ENCODE measurements around the gene USP21.

Gene USP21

DNA sequence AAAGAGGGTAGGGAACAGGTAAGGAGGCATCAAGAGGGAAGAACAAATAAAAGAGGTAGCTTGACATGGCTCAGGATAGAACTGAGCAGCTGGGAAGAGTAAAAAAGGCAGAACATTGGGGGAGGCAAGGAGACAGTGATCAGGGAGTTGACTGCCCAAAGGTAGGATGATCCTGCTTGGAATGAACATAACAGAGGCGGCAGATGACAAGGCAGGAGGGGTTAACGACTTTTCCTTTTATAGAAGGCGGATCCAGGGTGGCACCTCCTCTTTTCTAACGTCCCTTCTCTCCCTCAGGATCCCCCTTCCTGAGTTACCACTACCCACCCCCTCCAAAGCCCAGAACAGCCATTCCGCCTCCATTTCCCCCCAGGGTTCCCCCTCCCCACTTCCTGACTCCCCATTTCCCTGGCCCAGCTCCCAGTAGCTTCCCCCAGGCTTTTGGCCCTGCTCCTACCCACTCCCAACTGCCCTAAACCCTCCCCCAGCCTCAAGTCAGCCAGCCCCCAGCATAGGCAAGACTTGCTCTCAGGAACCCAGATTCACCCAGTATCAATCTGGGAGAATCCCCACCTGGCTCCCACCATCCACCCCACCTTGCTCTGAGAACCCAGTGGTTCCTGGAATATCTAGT is 40.3 kb downstream of the USP21 start:
- H3K9me3 ChIP-seq = no peaks in the 10 kb centered on the region
- no peak overlapping the region for H3K27ac ChIP-seq
- H3K4me3 ChIP-seq (ENCODE audit: low read depth in 1 of 2, low read length in 1 of 2) = no peak overlapping the region
- H3K36me3 ChIP-seq = peaks cover 4% of the 10 kb centered on the region
- H3K4me1 ChIP-seq (ENCODE audit: control insufficient read depth in 1 of 2, insufficient read depth in 1 of 2, low read depth in 1 of 2, low read length in 1 of 2) = peaks cover 19 to 24% of the 10 kb centered on the region in 2 experiments
- no peak for TF ChIP-seq CTCF (IDR thresholded peaks at IDR 0.05)
- no peaks in the 10 kb centered on the region for H3K27me3 ChIP-seq

DNA sequence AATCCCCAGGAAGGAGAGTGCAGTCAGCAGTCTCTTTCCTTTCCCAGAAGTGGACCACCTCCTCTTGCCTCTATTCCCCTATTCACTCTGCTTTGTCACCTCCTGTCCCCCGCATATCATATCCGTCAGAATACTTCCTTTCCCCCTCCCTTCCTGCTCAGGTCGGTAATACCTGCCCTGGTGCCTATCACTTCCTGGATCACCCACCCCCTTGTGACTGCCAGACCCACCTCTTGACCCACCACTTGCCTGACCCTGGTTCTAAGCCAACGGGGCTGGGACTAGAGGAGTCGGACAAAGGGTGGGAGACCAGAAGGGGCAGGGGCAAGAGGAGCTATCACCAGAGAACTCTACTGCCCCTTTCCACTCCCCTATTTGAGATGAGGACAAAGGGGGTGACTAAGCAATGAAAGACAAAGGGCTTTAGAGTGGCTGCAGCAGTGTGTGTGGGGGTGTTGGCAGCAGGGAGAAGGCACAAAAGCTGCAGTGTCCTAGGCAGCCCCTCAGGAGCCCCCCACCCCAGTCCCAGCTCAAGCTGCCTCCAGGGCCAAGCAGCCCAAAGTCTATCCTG is 41.2 kb downstream of the USP21 start:
- no peaks in the 10 kb centered on the region for H3K27me3 ChIP-seq
- no peak for TF ChIP-seq CTCF (IDR thresholded peaks at IDR 0.05)
- no peak overlapping the region for H3K4me3 ChIP-seq (ENCODE audit: low read depth in 1 of 2, low read length in 1 of 2)
- H3K36me3 ChIP-seq = peaks cover 6% of the 10 kb centered on the region
- H3K9me3 ChIP-seq = no peaks in the 10 kb centered on the region
- peaks cover 19 to 24% of the 10 kb centered on the region in 2 experiments for H3K4me1 ChIP-seq (ENCODE audit: control insufficient read depth in 1 of 2, insufficient read depth in 1 of 2, low read depth in 1 of 2, low read length in 1 of 2)
- H3K27ac ChIP-seq = peak overlapping the region; percentile 92

GRCh38 chr1:161200992-161201835 is 41.9 kb downstream of the USP21 start:
- TF ChIP-seq CTCF (IDR thresholded peaks at IDR 0.05) = no peak
- H3K27ac ChIP-seq = peak overlapping the region; percentile 92
- peak overlapping the region; percentile 84 to 86 for H3K4me3 ChIP-seq (ENCODE audit: low read depth in 1 of 2, low read length in 1 of 2)
- peaks cover 8% of the 10 kb centered on the region for H3K36me3 ChIP-seq
- H3K9me3 ChIP-seq = no peaks in the 10 kb centered on the region
- no peaks in the 10 kb centered on the region for H3K27me3 ChIP-seq
- peaks cover 19 to 24% of the 10 kb centered on the region in 2 experiments for H3K4me1 ChIP-seq (ENCODE audit: control insufficient read depth in 1 of 2, insufficient read depth in 1 of 2, low read depth in 1 of 2, low read length in 1 of 2)

DNA sequence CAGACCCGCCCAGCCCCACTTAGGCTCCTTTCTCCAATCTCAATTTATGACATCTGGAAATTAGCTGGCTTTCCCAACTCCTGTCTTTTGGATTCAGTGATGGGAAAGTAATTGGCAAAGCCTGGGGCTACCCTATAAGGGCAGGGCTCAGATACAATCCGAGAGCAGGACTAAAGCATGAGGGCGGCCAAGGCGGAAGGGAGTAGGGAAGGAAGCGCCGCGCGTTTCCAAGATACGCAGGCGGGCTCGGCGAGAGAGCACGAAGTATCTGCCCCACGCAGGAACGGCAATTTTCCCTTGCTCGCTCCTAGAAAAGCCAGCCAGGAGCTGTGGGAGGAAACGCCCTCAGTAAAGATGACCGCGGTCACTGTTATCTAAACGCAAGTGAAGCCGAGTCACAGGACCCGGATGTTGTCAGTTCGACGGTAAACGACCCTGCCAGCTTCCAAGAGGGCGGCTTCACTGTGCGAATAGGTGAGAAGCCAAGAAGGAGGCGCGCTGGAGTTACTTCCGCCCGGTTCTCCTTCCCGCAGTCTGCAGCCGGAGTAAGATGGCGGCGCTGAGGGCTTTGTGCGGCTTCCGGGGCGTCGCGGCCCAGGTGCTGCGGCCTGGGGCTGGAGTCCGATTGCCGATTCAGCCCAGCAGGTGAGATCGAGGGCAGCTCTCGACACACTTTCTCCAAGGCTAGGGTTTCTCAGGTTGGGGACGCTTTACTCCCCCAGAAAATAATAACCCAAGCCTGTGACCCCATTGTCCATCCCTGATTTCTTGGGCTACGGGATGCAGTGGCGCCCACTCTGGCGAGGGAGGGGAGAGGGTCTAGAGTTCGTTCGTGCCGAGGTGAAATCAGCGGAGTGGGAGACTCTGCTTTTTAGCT is 42.8 kb downstream of the USP21 start, which contains the start of gene NDUFS2:
NDUFS2 (plus strand) TSS at position 532 of the 877 bp plus-strand sequence; CDS start at position 551, 19 bp downstream.
- Histone ChIP-seq H3K4me3 (ENCODE audit: low read depth in 1 of 2, low read length in 1 of 2) (peak within 1 kb of the TSS; percentile 84 to 86), H3K4me1 (ENCODE audit: control insufficient read depth in 1 of 2, insufficient read depth in 1 of 2, low read depth in 1 of 2, low read length in 1 of 2) (peaks cover 19 to 24% of the 10 kb centered on the region in 2 experiments), H3K9me3 (no peaks in the 10 kb centered on the region), H3K27ac (peak within 1 kb of the TSS; percentile 92), H3K27me3 (no peaks in the 10 kb centered on the region), H3K36me3 (peaks cover 16% of the 10 kb centered on the region)
- no peak for TF ChIP-seq CTCF (IDR thresholded peaks at IDR 0.05)
